HT-29 (cell line): ENCODE results near the gene ACVRL1. TPM values are rescaled to one million over a fixed set of nuclear protein-coding genes. Genes with fewer than 3 reads are reported as not detected.

Source experiments
- DNase-seq: peaks from one replicate; pipeline ENCODE4 v3.0.0-alpha.2; 2015; ENCODE audit warnings: low spot score
- total RNA-seq: library from RNA; depleted of rRNA; stranded (reverse); fragments of >200 nt; shearing (Covaris generic); gene quantifications from 2 replicates; pipeline ENCODE4 v1.2.3, GENCODE V29; 2014; rRNA removed

ACVRL1 gene
- total RNA-seq, 1 experiment from 2014 or later, result not detected

GRCh38 chr12:51962737-51963136, 55.4 kb downstream of the ACVRL1 start:
- DNase-seq, result no peak

- DNase-seq, result no peak
Measured at GRCh38 chr12:51963477-51963876, 56.2 kb downstream of the ACVRL1 start.

GRCh38 chr12:51969643-51970042, 62.3 kb downstream of the ACVRL1 start:
- no peak for DNase-seq

GRCh38 chr12:51970904-51971646, 63.8 kb downstream of the ACVRL1 start:
- DNase-seq, result no peak

- no peak for DNase-seq
Measured at GRCh38 chr12:51971679-51972421, 64.5 kb downstream of the ACVRL1 start.

- DNase-seq, result no peak
Measured at GRCh38 chr12:51972422-51972812, 65.1 kb downstream of the ACVRL1 start.

GRCh38 chr12:51972849-51973273, 65.6 kb downstream of the ACVRL1 start:
- DNase-seq, result no peak

Other genes starting within 250 kb of the ACVRL1 start
- gene FIGNL2, start 58.8 kb upstream of the ACVRL1 start, total RNA-seq, result not detected in 2 replicates
- gene ANKRD33, start 19.4 kb upstream of the ACVRL1 start, total RNA-seq, result not detected in 2 replicates
- gene ACVR1B, start 44.2 kb downstream of the ACVRL1 start, total RNA-seq, result 10.6 and 14.2 TPM in 2 replicates
- gene TAMALIN, start 99.4 kb downstream of the ACVRL1 start, total RNA-seq, result 0.05 TPM in 1 of 2 replicates, not detected in the other
- gene NR4A1, start 143.9 kb downstream of the ACVRL1 start, total RNA-seq, result 49.6 and 61.2 TPM in 2 replicates
- gene ATG101, start 162.5 kb downstream of the ACVRL1 start, total RNA-seq, result 105 and 114 TPM in 2 replicates
- gene SMIM41, start 172.2 kb downstream of the ACVRL1 start, total RNA-seq, result not detected in 2 replicates